ENCODE data around the gene SERINC5. TPM values are rescaled to one million over a fixed set of nuclear protein-coding genes. Genes with fewer than 3 reads are reported as not detected.

The SERINC5 gene
- polyA plus RNA-seq, 1 experiment = 11.0 TPM

GRCh38 chr5:80124121-80124918 lies 131.5 kb downstream of the SERINC5 start:
- Histone ChIP-seq H3K27me3 (ENCODE audit: control insufficient read depth, insufficient read depth, low read length) (no peaks in the 10 kb centered on the region), H3K36me3 (ENCODE audit: control insufficient read depth, insufficient read depth, low read length) (no peaks in the 10 kb centered on the region), H3K4me3 (ENCODE audit: low read depth, low read length) (no peak overlapping the region)
- DNase-seq (ENCODE audit: low read depth) = no peak
- POLR2A ChIA-PET = no interaction called here
- CTCF ChIA-PET = interaction anchor here (1.1 to 1.4 kb wide), 2 partner anchors 18 to 33 kb away, joined by 3 read pairs; no protein-coding TSS in a partner anchor
- TF ChIP-seq CTCF (IDR thresholded peaks at IDR 0.05; ENCODE audit: insufficient read depth, low read depth, low read length) = no peak

- CTCF ChIA-PET = interaction anchor here (1.1 to 1.4 kb wide), 3 partner anchors 12 to 32 kb away, joined by 3 read pairs; no protein-coding TSS in a partner anchor
Observed at GRCh38 chr5:80122579-80122978, 133.3 kb downstream of the SERINC5 start.

GRCh38 chr5:80119372-80119771 lies 136.5 kb downstream of the SERINC5 start:
- TF ChIP-seq CTCF (IDR thresholded peaks at IDR 0.05; ENCODE audit: insufficient read depth, low read depth, low read length) = no peak
- CTCF ChIA-PET = interaction anchor here (1.2 to 2.1 kb wide), 2 partner anchors 10 to 15 kb away, joined by 3 to 5 read pairs; no protein-coding TSS in a partner anchor

More at GRCh38 chr5:80122579-80122978, 133.3 kb downstream of the SERINC5 start:
- H3K36me3 ChIP-seq (ENCODE audit: control insufficient read depth, insufficient read depth, low read length) = no peaks in the 10 kb centered on the region
- POLR2A ChIA-PET = no interaction called here
- no peaks in the 10 kb centered on the region for H3K27me3 ChIP-seq (ENCODE audit: control insufficient read depth, insufficient read depth, low read length)
- DNase-seq (ENCODE audit: low read depth) = no peak
- no peak overlapping the region for H3K4me3 ChIP-seq (ENCODE audit: low read depth, low read length)
- TF ChIP-seq CTCF (IDR thresholded peaks at IDR 0.05; ENCODE audit: insufficient read depth, low read depth, low read length) = no peak

GRCh38 chr5:80117446-80117845 lies 138.4 kb downstream of the SERINC5 start:
- Histone ChIP-seq H3K4me3 (ENCODE audit: low read depth, low read length) (no peak overlapping the region), H3K27me3 (ENCODE audit: control insufficient read depth, insufficient read depth, low read length) (no peaks in the 10 kb centered on the region), H3K36me3 (ENCODE audit: control insufficient read depth, insufficient read depth, low read length) (no peaks in the 10 kb centered on the region)
- CTCF ChIA-PET = no interaction called here
- no peak for DNase-seq (ENCODE audit: low read depth)
- POLR2A ChIA-PET = no interaction called here
- TF ChIP-seq CTCF (IDR thresholded peaks at IDR 0.05; ENCODE audit: insufficient read depth, low read depth, low read length) = no peak

More at GRCh38 chr5:80119372-80119771, 136.5 kb downstream of the SERINC5 start:
- Histone ChIP-seq H3K27me3 (ENCODE audit: control insufficient read depth, insufficient read depth, low read length) (no peaks in the 10 kb centered on the region), H3K36me3 (ENCODE audit: control insufficient read depth, insufficient read depth, low read length) (no peaks in the 10 kb centered on the region), H3K4me3 (ENCODE audit: low read depth, low read length) (no peak overlapping the region)
- no peak for DNase-seq (ENCODE audit: low read depth)
- POLR2A ChIA-PET = no interaction called here

- H3K4me3 ChIP-seq (ENCODE audit: low read depth, low read length) = no peak overlapping the region
- DNase-seq (ENCODE audit: low read depth) = no peak
- ChIA-PET CTCF (interaction anchor here (0.6 kb wide), 1 partner anchor 28 kb away, joined by 3 read pairs; no protein-coding TSS in a partner anchor), POLR2A (no interaction called here)
- H3K27me3 ChIP-seq (ENCODE audit: control insufficient read depth, insufficient read depth, low read length) = no peaks in the 10 kb centered on the region
- TF ChIP-seq CTCF (IDR thresholded peaks at IDR 0.05; ENCODE audit: insufficient read depth, low read depth, low read length) = no peak
- H3K36me3 ChIP-seq (ENCODE audit: control insufficient read depth, insufficient read depth, low read length) = no peaks in the 10 kb centered on the region
Observed at GRCh38 chr5:80116465-80116864, 139.4 kb downstream of the SERINC5 start.

Measured in BJ (cell line).